ENCODE measurements around the gene TMEM181. TPM values are rescaled to one million over a fixed set of nuclear protein-coding genes. Genes with fewer than 3 reads are reported as not detected.
"Not testable (repeated sequence)": the region's sequence is repeated elsewhere in the genome, so short reads cannot be mapped to it uniquely, and the experiment has no call there.

The TMEM181 gene
- total RNA-seq, 1 experiment from 2014 or later, result 38.0 TPM

- POLR2A ChIA-PET, result no interaction called here
- TF ChIP-seq REST (IDR thresholded peaks at IDR 0.05; ENCODE audit: insufficient read depth in 1 of 2, low read depth in 2 of 2, low read length in 1 of 2), result no peak
- BruUV-seq (replicated peaks), result no TSS peak
- DNase-seq (ENCODE audit: low read depth, low spot score) (no peak), ATAC-seq (no peak)
- H3K9me3 ChIP-seq (ENCODE audit: control insufficient read depth, insufficient read depth, low read depth, low read length), result no peaks in the 10 kb centered on the region
- H3K27me3 ChIP-seq (ENCODE audit: control insufficient read depth, insufficient read depth, low read length), result no peaks in the 10 kb centered on the region
- no peak overlapping the region for H3K4me3 ChIP-seq (ENCODE audit: low read depth in 2 of 2, low read length in 2 of 2)
- CTCF ChIA-PET, result no interaction called here
- H3K36me3 ChIP-seq (ENCODE audit: control insufficient read depth, insufficient read depth, low read length), result no peaks in the 10 kb centered on the region
- H3K4me1 ChIP-seq (ENCODE audit: control insufficient read depth, insufficient read depth, low read length), result no peaks in the 10 kb centered on the region
- intact Hi-C loops (cut with micrococcal nuclease; ENCODE audit: unreplicated experiment), result no loop called here
- no peak overlapping the region for H3K27ac ChIP-seq (ENCODE audit: low read length)
- in situ Hi-C loops (cut with HindIII; ENCODE audit: low pct_unique_long_range_greater_than_20kb, low sequenced_read_pairs), result no loop called here
These were observed 95.1 kb downstream of the TMEM181 start for GRCh38 chr6:158654960-158655489.

GRCh38 chr6:158655569-158656450 lies 95.9 kb downstream of the TMEM181 start:
- ChIA-PET CTCF (interaction anchor here (0.5 kb wide), 1 partner anchor 471 kb away, joined by 3 read pairs; no protein-coding TSS in a partner anchor), POLR2A (no interaction called here)
- no peaks in the 10 kb centered on the region for H3K36me3 ChIP-seq (ENCODE audit: control insufficient read depth, insufficient read depth, low read length)
- DNase-seq (ENCODE audit: low read depth, low spot score) (no peak), ATAC-seq (no peak)
- H3K27ac ChIP-seq (ENCODE audit: low read length), result no peak overlapping the region
- TF ChIP-seq SIN3A (IDR thresholded peaks at IDR 0.05; ENCODE audit: borderline replicate concordance, insufficient read depth, low read depth, low read length), result no peak
- no peak for TF ChIP-seq REST (IDR thresholded peaks at IDR 0.05; ENCODE audit: insufficient read depth in 1 of 2, low read depth in 2 of 2, low read length in 1 of 2)
- no peak for TF ChIP-seq TCF7L2 (IDR thresholded peaks at IDR 0.05; ENCODE audit: low read depth, low read length)
- no peak for TF ChIP-seq POLR2AphosphoS5 (IDR thresholded peaks at IDR 0.05; ENCODE audit: low read depth, low read length)
- TF ChIP-seq CTCF (IDR thresholded peaks at IDR 0.05), result no peak
- H3K27me3 ChIP-seq (ENCODE audit: control insufficient read depth, insufficient read depth, low read length), result no peaks in the 10 kb centered on the region
- intact Hi-C loops (cut with micrococcal nuclease; ENCODE audit: unreplicated experiment), result no loop called here
- no peaks in the 10 kb centered on the region for H3K4me1 ChIP-seq (ENCODE audit: control insufficient read depth, insufficient read depth, low read length)
- BruUV-seq (replicated peaks), result no TSS peak
- in situ Hi-C loops (cut with HindIII; ENCODE audit: low pct_unique_long_range_greater_than_20kb, low sequenced_read_pairs), result no loop called here
- no peaks in the 10 kb centered on the region for H3K9me3 ChIP-seq (ENCODE audit: control insufficient read depth, insufficient read depth, low read depth, low read length)
- no peak overlapping the region for H3K4me3 ChIP-seq (ENCODE audit: low read depth in 2 of 2, low read length in 2 of 2)

- H3K27ac ChIP-seq (ENCODE audit: low read length); POLR2A ChIA-PET; H3K9me3 ChIP-seq (ENCODE audit: control insufficient read depth, insufficient read depth, low read depth, low read length); intact Hi-C loops (cut with micrococcal nuclease; ENCODE audit: unreplicated experiment); H3K36me3 ChIP-seq (ENCODE audit: control insufficient read depth, insufficient read depth, low read length); H3K27me3 ChIP-seq (ENCODE audit: control insufficient read depth, insufficient read depth, low read length); DNase-seq (ENCODE audit: low read depth, low spot score); H3K4me3 ChIP-seq (ENCODE audit: low read depth in 2 of 2, low read length in 2 of 2); H3K4me1 ChIP-seq (ENCODE audit: control insufficient read depth, insufficient read depth, low read length); CTCF ChIA-PET; in situ Hi-C loops (cut with HindIII; ENCODE audit: low pct_unique_long_range_greater_than_20kb, low sequenced_read_pairs); ATAC-seq; BruUV-seq (replicated peaks): not testable (repeated sequence)
These were observed 97.1 kb downstream of the TMEM181 start for GRCh38 chr6:158656986-158657385.

Data from Panc1 (cell line).